Vagina (tissue), 2 donors: ENCODE results near the gene HOXB7.

Source experiments
- CTCF ChIP-seq, 3 experiments: fragments of 450-650 bp in 2 of 3; fragments of 200-600 bp in 1 of 3; sonication (generic) in 1 of 3; IDR thresholded peaks; one replicate each; pipeline ENCODE4 v1.5.1; 2017 to 2019; ENCODE audit warnings: antibody characterized with exemption in 3 of 3, mild to moderate bottlenecking in 2 of 3, moderate library complexity in 2 of 3
- POLR2A ChIP-seq, 2 donors: fragments of 450-650 bp; IDR thresholded peaks; one replicate each; pipeline ENCODE4 v1.6.1; 2017; ENCODE audit warnings: antibody characterized with exemption in 2 of 2, mild to moderate bottlenecking in 2 of 2, moderate library complexity in 2 of 2

- TF ChIP-seq CTCF (IDR thresholded peaks at IDR 0.05) (no peak), POLR2A (IDR thresholded peaks at IDR 0.05) (no peak)
Observed at GRCh38 chr17:48621410-48622392, 10.9 kb upstream of the HOXB7 start.
